GM12878 (cell line): ENCODE results near the gene SPRED2.

Source experiments
- NR2C2 ChIP-seq: IDR thresholded peaks from 2 replicates; pipeline ENCODE4 v1.6.1; 2011; ENCODE audit warnings: borderline replicate concordance, low read depth; ENCODE audit not compliant: control insufficient read depth, insufficient read length
- POLR2A ChIP-seq: IDR thresholded peaks from 2 replicates; pipeline ENCODE4 v1.6.1; 2011; ENCODE audit warnings: low read depth, mild to moderate bottlenecking, low read length

GRCh38 chr2:65443509-65444186, 11.2 kb upstream of the SPRED2 start:
- TF ChIP-seq POLR2A (no peak), NR2C2 (no peak)
